Measurements from ENCODE around the gene MORN1. TPM values are rescaled to one million over a fixed set of nuclear protein-coding genes. Genes with fewer than 3 reads are reported as not detected.
A peak's percentile ranks its signal among the peaks of the same experiment; 100 is the strongest.

MORN1 gene
- total RNA-seq, 1 donor from 2014 or later = 24.3 TPM

DNA sequence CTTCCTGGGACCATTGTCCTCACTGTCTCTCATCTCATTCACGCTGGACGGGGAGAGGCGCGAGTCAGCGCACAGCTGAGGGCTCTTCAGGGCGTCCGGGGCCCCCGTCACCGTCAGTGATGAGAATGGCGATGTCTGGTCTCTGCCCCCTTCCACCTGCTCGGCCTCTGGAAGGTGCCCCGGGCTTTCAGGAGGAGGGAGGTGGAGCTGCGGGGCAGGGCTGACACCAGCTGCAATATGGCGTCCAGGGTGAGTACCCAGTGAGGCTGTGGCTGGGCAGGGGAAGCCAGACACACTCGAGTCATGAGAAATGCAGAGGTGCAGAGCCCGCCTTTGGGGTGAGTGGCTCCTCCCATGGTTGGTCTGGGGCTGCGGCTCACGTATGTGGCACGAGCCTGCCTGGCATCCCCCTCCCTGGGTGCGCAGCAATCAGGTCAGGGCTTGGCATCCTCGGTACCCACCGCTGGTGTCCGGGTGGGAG lies 15.1 kb downstream of the MORN1 start:
- TF ChIP-seq, protein P1, sequence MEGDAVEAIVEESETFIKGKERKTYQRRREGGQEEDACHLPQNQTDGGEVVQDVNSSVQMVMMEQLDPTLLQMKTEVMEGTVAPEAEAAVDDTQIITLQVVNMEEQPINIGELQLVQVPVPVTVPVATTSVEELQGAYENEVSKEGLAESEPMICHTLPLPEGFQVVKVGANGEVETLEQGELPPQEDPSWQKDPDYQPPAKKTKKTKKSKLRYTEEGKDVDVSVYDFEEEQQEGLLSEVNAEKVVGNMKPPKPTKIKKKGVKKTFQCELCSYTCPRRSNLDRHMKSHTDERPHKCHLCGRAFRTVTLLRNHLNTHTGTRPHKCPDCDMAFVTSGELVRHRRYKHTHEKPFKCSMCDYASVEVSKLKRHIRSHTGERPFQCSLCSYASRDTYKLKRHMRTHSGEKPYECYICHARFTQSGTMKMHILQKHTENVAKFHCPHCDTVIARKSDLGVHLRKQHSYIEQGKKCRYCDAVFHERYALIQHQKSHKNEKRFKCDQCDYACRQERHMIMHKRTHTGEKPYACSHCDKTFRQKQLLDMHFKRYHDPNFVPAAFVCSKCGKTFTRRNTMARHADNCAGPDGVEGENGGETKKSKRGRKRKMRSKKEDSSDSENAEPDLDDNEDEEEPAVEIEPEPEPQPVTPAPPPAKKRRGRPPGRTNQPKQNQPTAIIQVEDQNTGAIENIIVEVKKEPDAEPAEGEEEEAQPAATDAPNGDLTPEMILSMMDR (IDR thresholded peaks at IDR 0.05; ENCODE audit: unreplicated experiment) = no peak
- Mint-ChIP-seq H3K36me3 (peaks cover under 1% of the 10 kb centered on the region), H3K27me3 (ENCODE audit: low read depth) (no peaks in the 10 kb centered on the region), H3K4me1 (no peaks in the 10 kb centered on the region), H3K27ac (no peak overlapping the region), H3K9me3 (no peaks in the 10 kb centered on the region), H3K4me3 (no peak overlapping the region)
- DNase-seq (ENCODE audit: low spot score in 2 of 2, unreplicated experiment in 2 of 2) = no peak

DNA sequence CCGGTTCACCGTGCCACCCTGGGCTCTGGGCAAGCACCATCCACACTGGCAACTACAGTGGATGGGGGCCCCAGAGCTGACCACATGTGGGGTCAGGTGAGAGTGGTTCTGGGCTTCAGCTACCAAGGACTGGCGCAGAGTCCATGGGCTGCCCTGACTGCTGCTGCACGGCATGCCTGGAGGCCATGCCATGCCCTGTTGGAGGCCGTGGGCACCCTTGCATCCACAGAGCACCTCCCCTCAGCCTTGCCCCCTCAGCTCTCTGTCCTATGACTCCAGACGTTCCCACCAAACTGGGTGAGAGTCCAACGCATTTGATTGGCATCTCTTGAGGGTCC lies 15.5 kb downstream of the MORN1 start:
- no peak for DNase-seq (ENCODE audit: low spot score in 2 of 2, unreplicated experiment in 2 of 2)
- no peak overlapping the region for H3K4me3 Mint-ChIP-seq
- no peak overlapping the region for H3K27ac Mint-ChIP-seq
- TF ChIP-seq, protein P1 (IDR thresholded peaks at IDR 0.05; ENCODE audit: unreplicated experiment) = no peak
- no peaks in the 10 kb centered on the region for H3K27me3 Mint-ChIP-seq (ENCODE audit: low read depth)
- no peaks in the 10 kb centered on the region for H3K4me1 Mint-ChIP-seq
- peaks cover 4% of the 10 kb centered on the region for H3K36me3 Mint-ChIP-seq
- H3K9me3 Mint-ChIP-seq = no peaks in the 10 kb centered on the region

DNA sequence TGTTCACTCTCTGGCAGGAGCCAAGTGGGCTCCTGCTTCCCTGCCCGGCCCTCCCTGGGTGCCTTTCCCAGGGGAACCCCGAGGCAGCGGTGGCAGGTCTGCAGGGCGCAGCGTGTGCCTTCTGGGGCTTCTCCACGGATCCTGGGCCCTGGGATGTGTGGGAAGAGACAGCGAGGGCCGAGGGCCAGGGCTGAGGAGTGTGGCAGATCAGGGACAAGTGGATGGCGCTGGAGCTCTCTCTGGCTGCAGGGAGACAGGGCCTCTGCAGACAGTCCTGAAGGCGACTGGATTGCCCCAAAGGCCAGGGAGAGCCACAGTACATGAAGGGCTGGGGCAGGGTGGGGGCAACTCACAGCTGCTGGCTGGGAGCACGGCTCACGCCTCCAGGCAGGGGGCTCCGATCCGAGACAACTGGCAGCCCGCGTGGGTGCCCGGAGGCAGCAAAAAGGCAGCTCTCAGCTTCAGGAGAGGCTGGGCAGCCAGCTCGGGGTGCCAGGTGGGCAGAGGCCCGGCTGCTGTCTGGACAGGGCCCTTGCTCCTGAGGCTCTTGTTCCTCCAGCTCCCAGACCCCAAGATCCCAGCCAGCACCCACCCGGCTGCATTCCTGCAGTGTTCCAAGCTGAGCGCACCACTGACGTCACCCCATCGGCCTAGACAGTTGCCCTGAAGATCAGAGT lies 16.0 kb downstream of the MORN1 start:
- H3K9me3 Mint-ChIP-seq = no peaks in the 10 kb centered on the region
- H3K27ac Mint-ChIP-seq = no peak overlapping the region
- peaks cover 4% of the 10 kb centered on the region for H3K36me3 Mint-ChIP-seq
- no peak for DNase-seq (ENCODE audit: low spot score in 2 of 2, unreplicated experiment in 2 of 2)
- H3K4me1 Mint-ChIP-seq = no peaks in the 10 kb centered on the region
- TF ChIP-seq, protein P1 (IDR thresholded peaks at IDR 0.05; ENCODE audit: unreplicated experiment) = no peak
- H3K27me3 Mint-ChIP-seq (ENCODE audit: low read depth) = no peaks in the 10 kb centered on the region
- no peak overlapping the region for H3K4me3 Mint-ChIP-seq

DNA sequence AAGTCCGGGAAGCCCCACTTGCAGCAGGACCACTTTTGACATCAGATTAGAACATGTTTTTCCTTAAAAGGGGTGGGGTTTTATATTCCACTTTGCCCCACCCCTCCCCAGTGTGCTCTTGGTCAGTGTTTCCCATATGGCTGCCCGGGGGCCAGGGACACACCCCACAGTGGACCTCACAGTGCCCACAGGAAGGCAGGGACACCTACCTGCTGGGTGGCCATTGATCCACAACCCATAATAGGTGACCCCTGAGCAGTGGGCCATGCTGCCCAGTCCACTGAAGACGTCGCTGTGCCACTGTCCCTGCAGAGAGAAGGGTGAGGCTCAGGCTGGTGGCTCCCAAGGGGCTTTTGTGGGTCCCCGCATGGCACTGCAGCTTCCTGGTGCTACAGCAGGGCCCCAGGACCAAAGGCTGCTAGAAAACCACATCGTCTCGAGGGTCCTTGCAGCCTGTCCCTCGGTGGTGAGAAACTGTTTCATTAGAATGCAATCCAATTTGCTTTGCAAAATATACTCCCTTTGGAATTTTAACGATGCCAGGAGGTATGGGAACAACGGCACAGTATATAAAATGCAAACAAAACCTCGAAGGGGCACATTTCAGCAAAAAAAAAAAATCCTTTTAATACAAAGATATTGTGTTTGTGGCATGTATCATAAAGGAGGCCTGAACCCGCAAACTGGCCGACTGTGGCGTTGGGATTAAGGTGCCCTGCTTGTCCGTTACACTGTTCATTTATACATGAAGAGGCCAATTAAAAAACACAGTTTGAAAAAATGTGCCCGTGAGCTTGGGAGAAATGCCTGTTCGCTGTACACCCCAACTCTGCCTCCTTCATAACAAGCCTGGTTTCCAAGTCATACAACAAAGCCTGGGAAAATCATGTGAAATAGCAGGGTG lies 16.9 kb downstream of the MORN1 start:
- no peaks in the 10 kb centered on the region for H3K9me3 Mint-ChIP-seq
- peaks cover 11% of the 10 kb centered on the region for H3K36me3 Mint-ChIP-seq
- peak overlapping the region; percentile 34 for H3K27ac Mint-ChIP-seq
- H3K4me3 Mint-ChIP-seq = no peak overlapping the region
- H3K4me1 Mint-ChIP-seq = no peaks in the 10 kb centered on the region
- H3K27me3 Mint-ChIP-seq (ENCODE audit: low read depth) = no peaks in the 10 kb centered on the region
- TF ChIP-seq, protein P1 (IDR thresholded peaks at IDR 0.05; ENCODE audit: unreplicated experiment) = no peak
- peak in 1 of 2 experiments; percentile 5 for DNase-seq (ENCODE audit: low spot score in 2 of 2, unreplicated experiment in 2 of 2)

DNA sequence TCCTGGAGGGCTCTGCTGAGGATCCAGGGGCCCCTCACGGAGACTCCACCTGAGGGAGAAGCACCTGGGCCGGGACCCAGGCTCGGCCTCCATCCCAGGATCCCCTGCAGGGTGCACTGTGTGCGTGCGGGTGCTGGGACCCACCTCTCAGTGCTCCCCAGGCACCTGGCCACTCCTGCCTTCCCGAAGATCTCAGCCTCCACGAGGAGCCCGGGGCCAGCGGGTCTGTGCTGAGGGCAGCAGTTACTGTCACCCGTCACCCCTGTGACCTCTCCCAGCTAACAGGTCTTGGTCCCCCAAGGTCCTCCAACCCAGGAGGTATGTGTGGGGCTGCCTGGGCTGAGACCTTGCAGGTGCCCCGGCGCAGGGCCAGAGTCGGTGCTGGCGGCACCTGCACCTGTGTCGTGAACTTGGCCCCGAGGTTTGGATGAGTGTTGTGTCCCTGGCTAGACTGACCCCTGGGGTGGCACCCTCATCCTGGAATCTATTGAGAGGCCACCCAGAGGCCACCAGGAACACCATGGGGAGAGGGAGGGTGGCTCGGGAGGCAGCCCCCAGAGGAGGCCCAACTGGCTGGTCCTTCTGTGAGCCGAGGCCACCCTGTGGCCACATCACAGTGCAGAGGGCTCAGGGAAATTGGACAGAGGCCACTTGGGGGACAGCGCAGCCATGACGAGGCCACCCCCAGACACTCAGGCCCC lies 17.7 kb downstream of the MORN1 start:
- DNase-seq (ENCODE audit: low spot score in 2 of 2, unreplicated experiment in 2 of 2) = peak in 1 of 2 experiments; percentile 16
- H3K36me3 Mint-ChIP-seq = peaks cover 11% of the 10 kb centered on the region
- no peaks in the 10 kb centered on the region for H3K9me3 Mint-ChIP-seq
- H3K4me3 Mint-ChIP-seq = no peak overlapping the region
- H3K4me1 Mint-ChIP-seq = no peaks in the 10 kb centered on the region
- no peaks in the 10 kb centered on the region for H3K27me3 Mint-ChIP-seq (ENCODE audit: low read depth)
- H3K27ac Mint-ChIP-seq = no peak overlapping the region
- TF ChIP-seq, protein P1 (IDR thresholded peaks at IDR 0.05; ENCODE audit: unreplicated experiment) = no peak

Measured in mesothelial cell of epicardium (in vitro differentiated cells).